Mesothelial cell of epicardium (in vitro differentiated cells): ENCODE measurements around the gene UGGT1. TPM values are rescaled to one million over a fixed set of nuclear protein-coding genes. Genes with fewer than 3 reads are reported as not detected.
"Not testable (repeated sequence)": the region's sequence is repeated elsewhere in the genome, so short reads cannot be mapped to it uniquely, and the experiment has no call there.

Experiments
- DNase-seq, 2 experiments: peaks; one replicate each; pipeline ENCODE4 v3.0.0; 2021; ENCODE audit warnings: low spot score in 2 of 2; ENCODE audit not compliant: unreplicated experiment in 2 of 2
- H3K27ac Mint-ChIP-seq: 2 replicates; pipeline ENCODE4 v1.8.0; 2021; ENCODE audit warnings: mixed read lengths
- H3K27me3 Mint-ChIP-seq: 2 replicates; pipeline ENCODE4 v1.8.0; 2021; ENCODE audit warnings: low read depth, mixed read lengths
- H3K36me3 Mint-ChIP-seq: 2 replicates; pipeline ENCODE4 v1.8.0; 2021; ENCODE audit warnings: mixed read lengths
- H3K4me1 Mint-ChIP-seq: 2 replicates; pipeline ENCODE4 v1.8.0; 2021; ENCODE audit warnings: mixed read lengths
- H3K4me3 Mint-ChIP-seq: 2 replicates; pipeline ENCODE4 v1.8.0; 2021; ENCODE audit warnings: mild to moderate bottlenecking, moderate library complexity, mixed read lengths
- H3K9me3 Mint-ChIP-seq: 2 replicates; pipeline ENCODE4 v1.8.0; 2021; ENCODE audit warnings: mixed read lengths
- total RNA-seq: library from RNA; stranded (reverse); gene quantifications from 3 replicates; pipeline ENCODE4 v1.2.1, GENCODE V29; 2021
- TF ChIP-seq, protein P1 (sequence below): fragments of 200-600 bp; sonication (generic); IDR thresholded peaks from one replicate; pipeline ENCODE4 v1.5.0; 2021; ENCODE audit warnings: antibody characterized with exemption; ENCODE audit not compliant: unreplicated experiment

UGGT1 gene
- total RNA-seq, 1 donor from 2014 or later, result 41.8 TPM

DNA sequence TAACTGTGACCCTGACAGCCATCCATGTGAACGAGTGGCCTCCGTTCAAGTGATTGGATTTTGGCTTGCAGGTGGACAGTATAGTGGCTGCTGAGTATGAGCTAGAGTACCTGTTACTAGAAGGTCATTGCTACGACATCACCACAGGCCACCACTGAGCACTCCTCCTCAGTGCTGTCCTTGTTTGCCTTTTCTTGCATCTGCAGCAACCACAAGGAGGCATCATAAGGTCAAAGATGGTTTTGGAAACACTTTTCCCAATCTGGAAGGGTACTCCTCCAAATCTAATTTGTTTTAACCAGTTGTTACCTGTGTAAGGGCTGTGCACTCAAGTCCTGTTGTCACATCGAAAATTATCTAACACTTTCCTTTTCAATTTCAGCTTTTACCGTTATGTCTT lies 81.2 kb downstream of the UGGT1 start:
- H3K36me3 Mint-ChIP-seq, result peaks cover 38% of the 10 kb centered on the region
- no peaks in the 10 kb centered on the region for H3K27me3 Mint-ChIP-seq

DNA sequence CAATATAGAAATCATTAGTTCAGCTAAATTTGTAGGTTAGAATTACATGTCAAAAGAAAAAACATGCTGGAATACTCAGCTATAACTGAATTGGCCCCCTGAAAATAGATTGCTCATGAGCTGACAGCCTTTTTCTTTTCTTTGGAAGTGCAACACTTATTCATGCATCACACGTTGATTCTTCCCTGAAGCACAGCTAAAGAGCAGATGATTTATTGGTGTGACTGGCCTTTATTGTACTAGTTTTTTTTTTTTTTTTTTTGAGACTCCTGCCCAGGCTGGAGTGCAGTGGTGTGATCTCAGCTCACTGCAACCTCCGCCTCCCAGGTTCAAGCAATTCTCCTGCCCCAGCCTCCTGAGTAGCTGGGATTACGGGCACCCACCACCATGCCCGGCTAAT lies 83.1 kb downstream of the UGGT1 start:
- H3K27ac Mint-ChIP-seq, H3K9me3 Mint-ChIP-seq, H3K4me3 Mint-ChIP-seq, DNase-seq, H3K27me3 Mint-ChIP-seq: not testable (repeated sequence)
- Mint-ChIP-seq H3K36me3 (peaks cover 36% of the 10 kb centered on the region), H3K4me1 (peaks cover 11% of the 10 kb centered on the region)

More for the DNA sequence above, 81.2 kb downstream of the UGGT1 start:
- Mint-ChIP-seq H3K9me3 (no peaks in the 10 kb centered on the region), H3K4me3 (no peak overlapping the region), H3K27ac (no peak overlapping the region), H3K4me1 (no peaks in the 10 kb centered on the region)
- TF ChIP-seq, protein P1, sequence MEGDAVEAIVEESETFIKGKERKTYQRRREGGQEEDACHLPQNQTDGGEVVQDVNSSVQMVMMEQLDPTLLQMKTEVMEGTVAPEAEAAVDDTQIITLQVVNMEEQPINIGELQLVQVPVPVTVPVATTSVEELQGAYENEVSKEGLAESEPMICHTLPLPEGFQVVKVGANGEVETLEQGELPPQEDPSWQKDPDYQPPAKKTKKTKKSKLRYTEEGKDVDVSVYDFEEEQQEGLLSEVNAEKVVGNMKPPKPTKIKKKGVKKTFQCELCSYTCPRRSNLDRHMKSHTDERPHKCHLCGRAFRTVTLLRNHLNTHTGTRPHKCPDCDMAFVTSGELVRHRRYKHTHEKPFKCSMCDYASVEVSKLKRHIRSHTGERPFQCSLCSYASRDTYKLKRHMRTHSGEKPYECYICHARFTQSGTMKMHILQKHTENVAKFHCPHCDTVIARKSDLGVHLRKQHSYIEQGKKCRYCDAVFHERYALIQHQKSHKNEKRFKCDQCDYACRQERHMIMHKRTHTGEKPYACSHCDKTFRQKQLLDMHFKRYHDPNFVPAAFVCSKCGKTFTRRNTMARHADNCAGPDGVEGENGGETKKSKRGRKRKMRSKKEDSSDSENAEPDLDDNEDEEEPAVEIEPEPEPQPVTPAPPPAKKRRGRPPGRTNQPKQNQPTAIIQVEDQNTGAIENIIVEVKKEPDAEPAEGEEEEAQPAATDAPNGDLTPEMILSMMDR, result no peak
- DNase-seq, result no peak

- H3K27ac Mint-ChIP-seq, result no peak overlapping the region
- TF ChIP-seq, protein P1, result no peak
- no peak overlapping the region for H3K4me3 Mint-ChIP-seq
- no peaks in the 10 kb centered on the region for H3K9me3 Mint-ChIP-seq
- peaks cover 25% of the 10 kb centered on the region for H3K4me1 Mint-ChIP-seq
- H3K36me3 Mint-ChIP-seq, result peaks cover 40% of the 10 kb centered on the region
- no peak for DNase-seq
- H3K27me3 Mint-ChIP-seq, result no peaks in the 10 kb centered on the region
These were observed 86.3 kb downstream of the UGGT1 start for GRCh38 chr2:128177315-128177714.

- Mint-ChIP-seq H3K9me3 (no peaks in the 10 kb centered on the region), H3K4me3 (no peak overlapping the region), H3K27ac (peak overlapping the region; percentile 19), H3K36me3 (peaks cover 35% of the 10 kb centered on the region), H3K27me3 (no peaks in the 10 kb centered on the region), H3K4me1 (peaks cover 25% of the 10 kb centered on the region)
- DNase-seq, result no peak
- TF ChIP-seq, protein P1, result no peak
These were observed 87.2 kb downstream of the UGGT1 start for GRCh38 chr2:128178149-128178649.

GRCh38 chr2:128178650-128179460 lies 87.9 kb downstream of the UGGT1 start:
- TF ChIP-seq, protein P1, result peak; percentile 44
- Mint-ChIP-seq H3K36me3 (peaks cover 29% of the 10 kb centered on the region), H3K4me3 (no peak overlapping the region)

GRCh38 chr2:128179461-128179755 lies 88.4 kb downstream of the UGGT1 start:
- peaks cover 27% of the 10 kb centered on the region for H3K36me3 Mint-ChIP-seq

More at GRCh38 chr2:128178650-128179460, 87.9 kb downstream of the UGGT1 start:
- Mint-ChIP-seq H3K27me3 (no peaks in the 10 kb centered on the region), H3K4me1 (peaks cover 31% of the 10 kb centered on the region), H3K9me3 (no peaks in the 10 kb centered on the region), H3K27ac (peak overlapping the region; percentile 19)
- DNase-seq, result peak in 1 of 2 experiments; percentile 42

More at GRCh38 chr2:128179461-128179755, 88.4 kb downstream of the UGGT1 start:
- no peaks in the 10 kb centered on the region for H3K9me3 Mint-ChIP-seq
- no peak overlapping the region for H3K4me3 Mint-ChIP-seq
- TF ChIP-seq, protein P1, result no peak
- no peak overlapping the region for H3K27ac Mint-ChIP-seq
- DNase-seq, result no peak
- no peaks in the 10 kb centered on the region for H3K27me3 Mint-ChIP-seq
- peaks cover 33% of the 10 kb centered on the region for H3K4me1 Mint-ChIP-seq
